Parathyroid adenoma (tissue), 2 donors: ENCODE measurements around the gene CEACAM5.

Experiments
- H2AFZ ChIP-seq: fragments of 300-600 bp; sonication (generic); one replicate; pipeline ENCODE4 v1.7.0; 2017; ENCODE audit warnings: antibody characterized with exemption, mild to moderate bottlenecking
- H3K27ac ChIP-seq: fragments of 300-600 bp; sonication (generic); one replicate; pipeline ENCODE4 v1.7.0; 2017
- H3K27me3 ChIP-seq: fragments of 300-600 bp; sonication (generic); one replicate; pipeline ENCODE4 v1.7.0; 2017; ENCODE audit warnings: low read length; ENCODE audit not compliant: control insufficient read depth, insufficient read depth
- H3K36me3 ChIP-seq: fragments of 300-600 bp; sonication (generic); one replicate; pipeline ENCODE4 v1.7.0; 2017; ENCODE audit warnings: low read length; ENCODE audit not compliant: control insufficient read depth, insufficient read depth
- H3K4me1 ChIP-seq: fragments of 300-600 bp; sonication (generic); one replicate; pipeline ENCODE4 v1.7.0; 2017; ENCODE audit warnings: control low read depth
- H3K4me2 ChIP-seq: fragments of 300-600 bp; sonication (generic); one replicate; pipeline ENCODE4 v1.7.0; 2017; ENCODE audit warnings: low read length
- H3K4me3 ChIP-seq: fragments of 300-600 bp; sonication (generic); one replicate; pipeline ENCODE4 v1.7.0; 2017; ENCODE audit warnings: low read depth, low read length
- H3K79me2 ChIP-seq: fragments of 300-600 bp; sonication (generic); one replicate; pipeline ENCODE4 v1.7.0; 2017; ENCODE audit warnings: control low read depth
- H3K9ac ChIP-seq: fragments of 300-600 bp; sonication (generic); one replicate; pipeline ENCODE4 v1.7.0; 2017; ENCODE audit warnings: mild to moderate bottlenecking
- H3K9me3 ChIP-seq: fragments of 300-600 bp; sonication (generic); one replicate; pipeline ENCODE4 v1.7.0; 2017; ENCODE audit warnings: low read length; ENCODE audit not compliant: control insufficient read depth
- CTCF ChIP-seq: fragments of 300-600 bp; sonication (generic); IDR thresholded peaks from one replicate; pipeline ENCODE4 v1.7.0; 2017; ENCODE audit warnings: antibody characterized with exemption, mild to moderate bottlenecking
- donor health status: primary hyperparathyroidism.

Gene CEACAM5

GRCh38 chr19:41734585-41734984 lies 26.2 kb downstream of the CEACAM5 start:
- H3K4me2 ChIP-seq, result no peak overlapping the region
- H3K36me3 ChIP-seq, result no peaks in the 10 kb centered on the region
- TF ChIP-seq CTCF, result no peak
- H3K27ac ChIP-seq, result no peak overlapping the region
- no peaks in the 10 kb centered on the region for H3K4me1 ChIP-seq
- no peaks in the 10 kb centered on the region for H3K9me3 ChIP-seq
- H3K4me3 ChIP-seq, result no peak overlapping the region
- no peak overlapping the region for H3K9ac ChIP-seq
- no peaks in the 10 kb centered on the region for H3K79me2 ChIP-seq
- H3K27me3 ChIP-seq, result no peaks in the 10 kb centered on the region
- no peak overlapping the region for H2AFZ ChIP-seq

- Histone ChIP-seq H3K79me2 (no peaks in the 10 kb centered on the region), H3K4me3 (no peak overlapping the region), H3K27me3 (no peaks in the 10 kb centered on the region), H3K4me2 (no peak overlapping the region), H3K9me3 (no peaks in the 10 kb centered on the region), H3K4me1 (no peaks in the 10 kb centered on the region), H3K36me3 (no peaks in the 10 kb centered on the region), H3K27ac (no peak overlapping the region), H2AFZ (no peak overlapping the region), H3K9ac (no peak overlapping the region)
- TF ChIP-seq CTCF, result no peak
These were observed 26.7 kb downstream of the CEACAM5 start for GRCh38 chr19:41735071-41735600.

GRCh38 chr19:41739361-41739760 lies 30.9 kb downstream of the CEACAM5 start:
- Histone ChIP-seq H3K36me3 (no peaks in the 10 kb centered on the region), H3K9me3 (no peaks in the 10 kb centered on the region), H3K27ac (no peak overlapping the region), H2AFZ (no peak overlapping the region), H3K79me2 (no peaks in the 10 kb centered on the region), H3K4me1 (no peaks in the 10 kb centered on the region), H3K27me3 (no peaks in the 10 kb centered on the region), H3K4me3 (no peak overlapping the region), H3K4me2 (no peak overlapping the region), H3K9ac (no peak overlapping the region)
- no peak for TF ChIP-seq CTCF

- Histone ChIP-seq H3K4me1 (no peaks in the 10 kb centered on the region), H3K27ac (no peak overlapping the region), H3K36me3 (no peaks in the 10 kb centered on the region), H3K9me3 (no peaks in the 10 kb centered on the region), H3K4me2 (no peak overlapping the region), H3K4me3 (no peak overlapping the region), H2AFZ (no peak overlapping the region), H3K9ac (no peak overlapping the region), H3K27me3 (no peaks in the 10 kb centered on the region), H3K79me2 (no peaks in the 10 kb centered on the region)
- no peak for TF ChIP-seq CTCF
These were observed 32.2 kb downstream of the CEACAM5 start for GRCh38 chr19:41740415-41741243.

GRCh38 chr19:41741244-41741554 lies 32.8 kb downstream of the CEACAM5 start:
- H3K36me3 ChIP-seq, result no peaks in the 10 kb centered on the region
- H3K79me2 ChIP-seq, result no peaks in the 10 kb centered on the region
- no peak overlapping the region for H3K4me3 ChIP-seq
- no peak overlapping the region for H3K9ac ChIP-seq
- no peak overlapping the region for H3K4me2 ChIP-seq
- no peak overlapping the region for H2AFZ ChIP-seq
- no peaks in the 10 kb centered on the region for H3K4me1 ChIP-seq
- no peak for TF ChIP-seq CTCF
- H3K27ac ChIP-seq, result no peak overlapping the region
- H3K27me3 ChIP-seq, result no peaks in the 10 kb centered on the region
- H3K9me3 ChIP-seq, result no peaks in the 10 kb centered on the region
